ENCODE measurements around the gene SPNS2.
A peak's percentile ranks its signal among the peaks of the same experiment; 100 is the strongest.

Gene SPNS2

GRCh38 chr17:4476017-4476416, 22.7 kb upstream of the SPNS2 start:
- peaks cover 5 to 7% of the 10 kb centered on the region in 2 donors for H3K4me1 Mint-ChIP-seq
- no peak for ATAC-seq (replicated peaks)
- no peak for DNase-seq
- H3K27ac Mint-ChIP-seq, result no peak overlapping the region
- H3K4me3 Mint-ChIP-seq, result no peak overlapping the region
- H3K27me3 Mint-ChIP-seq, result peaks cover 3 to 4% of the 10 kb centered on the region in 2 donors
- no peaks in the 10 kb centered on the region for H3K36me3 Mint-ChIP-seq
- no peaks in the 10 kb centered on the region for H3K9me3 Mint-ChIP-seq

DNA sequence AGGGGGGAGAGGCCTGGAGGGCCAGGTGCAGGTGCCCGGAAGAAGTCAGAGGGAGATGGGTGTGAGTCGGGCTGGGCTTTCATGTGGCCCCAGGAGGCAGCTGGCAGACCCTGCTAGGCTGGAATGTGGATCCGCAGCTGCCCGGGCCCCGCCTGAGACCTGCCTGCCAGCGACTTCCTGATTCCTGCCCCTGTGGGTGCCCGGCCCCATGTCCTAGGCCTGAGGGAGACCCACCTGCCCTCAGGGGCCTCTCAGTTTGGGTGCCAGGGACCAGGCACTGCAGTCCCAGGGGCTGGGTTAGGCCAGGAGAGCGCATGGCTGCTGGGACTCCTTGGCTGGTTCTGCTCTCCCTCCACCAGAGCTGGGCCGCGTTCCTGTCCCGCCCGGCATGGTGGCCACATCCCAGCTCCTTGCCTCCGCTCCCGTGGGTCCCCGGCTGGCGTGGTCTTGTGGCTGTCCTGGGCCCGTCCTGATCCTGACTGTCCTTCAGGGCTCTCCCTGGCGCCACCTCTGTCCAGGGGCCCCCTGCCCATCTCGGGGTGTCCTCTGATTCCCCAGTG, 22.1 kb upstream of the SPNS2 start:
- ATAC-seq (replicated peaks) (no peak), DNase-seq (no peak)
- Mint-ChIP-seq H3K4me3 (no peak overlapping the region), H3K27me3 (peaks cover 8% of the 10 kb centered on the region in 2 donors), H3K9me3 (no peaks in the 10 kb centered on the region), H3K27ac (no peak overlapping the region), H3K36me3 (peaks cover 0 to 2% of the 10 kb centered on the region in 2 donors), H3K4me1 (peaks cover 10 to 11% of the 10 kb centered on the region in 2 donors)

DNA sequence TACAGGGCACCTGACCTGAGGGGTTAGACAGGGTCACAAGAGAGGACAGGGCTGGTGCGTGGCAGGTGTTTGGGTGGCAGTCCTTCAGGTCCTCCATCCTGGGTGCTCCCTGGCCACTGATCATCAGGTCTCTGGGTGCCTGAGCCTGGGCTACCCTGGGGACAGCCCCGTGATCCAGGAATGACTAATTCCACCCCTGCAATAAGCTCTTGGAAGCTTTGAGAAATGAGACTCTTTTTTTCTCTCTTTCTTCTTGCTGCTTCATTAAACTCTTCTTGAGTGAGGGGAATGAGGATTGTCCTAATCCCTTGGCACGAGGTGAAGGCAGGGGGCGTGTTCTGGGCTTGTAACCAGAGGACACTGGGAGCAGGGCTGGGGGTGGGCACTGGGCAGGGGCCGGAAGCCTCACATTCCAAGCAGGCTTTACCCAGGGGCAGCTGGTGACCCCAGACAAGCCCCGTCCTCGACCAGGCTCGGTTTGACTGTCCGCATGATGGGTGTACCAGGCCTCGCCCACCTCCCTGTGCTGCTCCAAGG, 21.4 kb upstream of the SPNS2 start:
- no peaks in the 10 kb centered on the region for H3K9me3 Mint-ChIP-seq
- no peak overlapping the region for H3K27ac Mint-ChIP-seq
- ATAC-seq (replicated peaks) (peak in 1 of 2 donors; percentile 49), DNase-seq (no peak)
- H3K27me3 Mint-ChIP-seq, result peaks cover 8% of the 10 kb centered on the region in 2 donors
- no peak overlapping the region for H3K4me3 Mint-ChIP-seq
- peaks cover 0 to 2% of the 10 kb centered on the region in 2 donors for H3K36me3 Mint-ChIP-seq
- peaks cover 10 to 11% of the 10 kb centered on the region in 2 donors for H3K4me1 Mint-ChIP-seq

- Mint-ChIP-seq H3K9me3 (no peaks in the 10 kb centered on the region), H3K27me3 (peaks cover 8% of the 10 kb centered on the region in 2 donors), H3K4me3 (no peak overlapping the region), H3K27ac (no peak overlapping the region), H3K4me1 (peaks cover 10 to 13% of the 10 kb centered on the region in 2 donors), H3K36me3 (peaks cover 0 to 2% of the 10 kb centered on the region in 2 donors)
- ATAC-seq (replicated peaks), result no peak
- no peak for DNase-seq
These were observed 20.3 kb upstream of the SPNS2 start for GRCh38 chr17:4478318-4478830.

DNA sequence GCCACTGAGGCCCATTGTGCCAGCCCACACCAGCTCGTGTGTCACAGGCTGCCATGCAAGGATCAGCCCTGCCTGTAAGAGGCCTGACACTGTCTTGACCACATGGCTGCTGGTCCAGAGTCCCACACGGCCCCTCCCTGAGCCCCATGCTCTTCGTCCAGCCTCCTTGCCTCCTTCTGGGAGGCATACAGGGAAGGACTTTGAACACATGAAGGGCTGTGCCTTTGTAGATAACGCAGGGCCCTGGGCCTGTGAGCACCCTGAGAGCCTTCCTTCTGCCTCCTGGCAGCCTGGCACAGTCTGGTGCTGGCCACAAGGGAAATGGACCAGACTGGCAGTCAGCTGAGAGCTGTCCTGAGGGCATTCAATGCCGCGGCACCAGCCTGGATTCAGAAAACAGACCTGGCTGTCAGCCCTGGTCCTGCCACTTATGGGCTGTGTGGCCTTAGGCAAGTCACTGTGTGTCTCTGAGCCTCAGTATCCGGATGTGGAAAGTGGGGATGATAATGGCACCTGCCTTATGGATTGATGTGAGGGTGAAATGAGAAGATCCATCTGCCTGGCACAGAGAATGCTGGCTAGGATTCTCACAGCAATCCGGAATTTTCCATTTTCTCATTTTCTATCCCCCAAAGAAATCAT, 19.2 kb upstream of the SPNS2 start:
- Mint-ChIP-seq H3K9me3 (no peaks in the 10 kb centered on the region), H3K4me3 (no peak overlapping the region), H3K4me1 (peaks cover 10 to 13% of the 10 kb centered on the region in 2 donors), H3K36me3 (peaks cover 0 to 2% of the 10 kb centered on the region in 2 donors), H3K27ac (no peak overlapping the region), H3K27me3 (peaks cover 8% of the 10 kb centered on the region in 2 donors)
- DNase-seq, result no peak
- ATAC-seq (replicated peaks), result no peak

DNA sequence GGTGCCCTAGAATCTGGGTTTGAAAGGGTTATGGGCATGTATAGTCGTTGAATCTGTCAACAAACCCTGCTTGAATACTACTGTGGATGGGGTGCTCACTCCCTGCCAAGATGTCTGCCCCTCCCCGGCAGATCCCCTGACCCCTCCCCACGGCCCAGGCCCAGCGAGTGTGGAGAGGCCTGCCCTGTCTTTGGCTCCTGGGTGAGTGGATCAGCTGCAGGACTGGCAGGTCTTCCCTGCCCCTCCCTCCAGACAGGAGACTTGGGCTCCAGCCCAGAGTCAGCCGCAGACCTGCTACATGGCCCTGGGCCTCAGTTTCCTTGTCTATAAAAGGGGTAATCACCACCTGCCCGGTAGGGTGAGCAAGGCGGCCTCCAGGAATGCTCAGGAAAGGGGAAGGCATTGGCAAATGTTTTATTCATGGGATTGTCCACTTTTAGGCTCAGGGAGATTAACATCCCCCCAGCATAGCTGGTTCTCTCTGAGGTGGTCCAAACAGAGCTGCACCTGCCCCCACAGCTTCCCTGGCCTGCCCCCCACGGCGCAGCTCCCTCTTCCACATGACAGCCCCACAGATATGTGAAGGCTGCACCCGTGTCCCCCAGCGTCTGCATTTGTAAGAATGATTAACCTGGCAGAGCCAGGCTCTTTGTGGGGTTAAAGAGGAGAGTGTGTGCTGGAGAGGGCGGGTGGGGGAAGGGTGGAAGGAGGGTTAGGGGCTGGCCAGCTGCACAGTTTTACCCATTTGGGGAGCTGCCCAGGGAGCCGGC, 18.5 kb upstream of the SPNS2 start:
- H3K4me3 Mint-ChIP-seq, result no peak overlapping the region
- H3K4me1 Mint-ChIP-seq, result peaks cover 10 to 18% of the 10 kb centered on the region in 2 donors
- ATAC-seq (replicated peaks), result no peak
- peaks cover 8% of the 10 kb centered on the region in 2 donors for H3K27me3 Mint-ChIP-seq
- no peaks in the 10 kb centered on the region for H3K9me3 Mint-ChIP-seq
- no peak for DNase-seq
- H3K36me3 Mint-ChIP-seq, result peaks cover 0 to 2% of the 10 kb centered on the region in 2 donors
- no peak overlapping the region for H3K27ac Mint-ChIP-seq

- peak; percentile 70 to 71 for ATAC-seq (replicated peaks)
- Mint-ChIP-seq H3K36me3 (peaks cover 0 to 2% of the 10 kb centered on the region in 2 donors), H3K4me3 (peak overlapping the region; percentile 14 to 58), H3K4me1 (peaks cover 18 to 23% of the 10 kb centered on the region in 2 donors), H3K27me3 (peaks cover 8% of the 10 kb centered on the region in 2 donors), H3K9me3 (no peaks in the 10 kb centered on the region), H3K27ac (peak overlapping the region; percentile 34)
- DNase-seq, result no peak
These were observed 17.5 kb upstream of the SPNS2 start for GRCh38 chr17:4480929-4481898.

DNA sequence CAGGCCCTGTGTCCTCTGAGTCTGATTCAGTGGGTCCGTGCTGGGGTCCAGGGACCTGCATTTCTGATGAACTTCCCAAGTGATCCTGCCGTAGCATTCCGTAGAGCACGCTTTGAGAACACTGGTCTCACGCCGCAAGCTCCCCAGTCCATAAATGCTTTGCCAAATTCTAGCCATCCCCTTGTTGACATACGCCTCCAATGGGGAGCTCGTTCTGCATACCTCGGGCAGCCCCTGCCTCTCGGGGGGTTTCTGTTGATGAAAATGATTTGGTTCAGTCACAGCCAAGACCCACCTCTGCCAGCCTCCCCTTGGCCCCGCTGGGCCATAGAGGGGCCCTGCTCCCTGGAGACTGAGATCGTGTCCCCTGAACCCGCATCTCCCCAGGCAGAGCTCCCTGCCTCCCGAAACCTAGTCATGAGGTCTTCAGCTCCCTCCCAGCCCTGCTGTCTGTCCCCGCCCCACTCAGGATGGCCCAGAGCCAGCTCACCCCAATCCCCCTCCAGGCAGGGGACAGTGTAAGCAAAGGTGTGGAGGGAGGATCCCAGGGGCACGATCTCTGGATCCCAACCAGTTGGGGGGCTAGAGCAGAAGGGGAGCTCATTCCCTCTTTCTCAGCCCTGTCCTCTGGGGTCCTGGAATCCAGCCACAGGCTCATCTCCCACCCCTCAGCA, 16.2 kb upstream of the SPNS2 start:
- H3K36me3 Mint-ChIP-seq, result peaks cover 0 to 2% of the 10 kb centered on the region in 2 donors
- peaks cover 4 to 8% of the 10 kb centered on the region in 2 donors for H3K27me3 Mint-ChIP-seq
- no peak overlapping the region for H3K4me3 Mint-ChIP-seq
- DNase-seq (no peak), ATAC-seq (replicated peaks) (no peak)
- no peaks in the 10 kb centered on the region for H3K9me3 Mint-ChIP-seq
- no peak overlapping the region for H3K27ac Mint-ChIP-seq
- peaks cover 24 to 25% of the 10 kb centered on the region in 2 donors for H3K4me1 Mint-ChIP-seq

DNA sequence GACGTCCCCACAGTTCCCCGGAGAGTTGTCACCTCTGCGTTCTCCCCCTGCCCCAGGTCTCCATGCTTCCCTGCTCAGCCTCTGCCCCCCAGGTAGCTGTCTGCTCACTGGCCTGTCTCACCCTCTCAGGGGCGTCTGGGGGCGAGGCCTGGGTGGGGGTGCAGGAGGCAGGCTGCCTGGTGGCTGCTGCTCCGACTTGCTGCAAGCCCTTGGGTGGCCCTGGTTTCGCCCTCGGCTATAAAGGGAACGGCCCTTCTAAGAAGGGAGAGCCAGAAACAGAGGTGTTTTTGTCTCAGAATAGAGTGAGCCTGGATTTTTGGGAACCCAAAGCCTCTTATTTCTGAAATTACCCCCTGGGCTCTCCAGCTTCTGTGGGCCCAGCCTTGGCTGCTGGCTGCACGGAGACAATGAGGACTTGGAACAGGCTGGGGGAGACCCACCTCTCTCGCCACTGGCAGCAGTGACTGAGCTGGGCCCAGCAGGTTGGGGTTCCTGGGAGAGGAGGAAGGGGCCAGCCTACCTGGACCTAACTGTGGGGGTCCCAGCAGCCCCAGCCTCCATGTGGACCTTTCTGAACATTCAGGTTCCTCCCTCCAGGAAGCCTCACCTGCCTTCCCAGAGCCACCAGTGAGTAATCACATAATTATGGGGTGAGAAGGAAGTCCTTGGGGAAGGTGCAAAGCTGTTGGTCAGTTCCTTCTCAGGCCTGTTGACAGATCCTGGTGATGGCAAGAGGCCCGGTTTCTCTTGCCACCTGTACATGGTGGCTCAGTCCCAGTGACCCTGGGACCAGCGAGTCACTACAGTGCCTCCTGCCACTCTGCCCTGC, 15.5 kb upstream of the SPNS2 start:
- Mint-ChIP-seq H3K4me3 (no peak overlapping the region), H3K36me3 (peaks cover 0 to 2% of the 10 kb centered on the region in 2 donors), H3K4me1 (peaks cover 24 to 25% of the 10 kb centered on the region in 2 donors), H3K27me3 (peaks cover 4 to 8% of the 10 kb centered on the region in 2 donors), H3K9me3 (no peaks in the 10 kb centered on the region), H3K27ac (no peak overlapping the region)
- DNase-seq, result no peak
- no peak for ATAC-seq (replicated peaks)

GRCh38 chr17:4485676-4486646, 12.7 kb upstream of the SPNS2 start:
- H3K9me3 Mint-ChIP-seq, result no peaks in the 10 kb centered on the region
- H3K36me3 Mint-ChIP-seq, result peaks cover 0 to 2% of the 10 kb centered on the region in 2 donors

DNA sequence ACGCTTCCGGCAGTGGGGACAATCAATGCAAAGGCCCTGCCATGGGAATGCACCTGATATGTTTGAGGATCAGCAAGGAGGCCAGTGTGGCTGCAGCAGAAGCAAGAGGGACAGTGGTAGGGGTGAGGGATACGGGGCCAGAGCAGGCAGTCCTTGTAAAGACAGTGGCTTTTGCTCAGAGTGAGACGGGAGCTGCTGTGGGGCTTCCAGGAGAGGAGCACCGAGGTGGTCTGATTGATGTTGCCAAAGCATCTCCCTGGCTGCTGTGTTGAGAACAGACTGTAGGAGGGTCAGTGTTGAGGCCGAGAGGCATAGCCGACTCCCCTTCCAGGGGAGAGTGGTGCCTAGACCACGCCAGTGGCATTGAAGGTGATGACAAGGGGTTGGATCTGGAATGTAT, 11.4 kb upstream of the SPNS2 start:
- Mint-ChIP-seq H3K27me3 (no peaks in the 10 kb centered on the region), H3K9me3 (no peaks in the 10 kb centered on the region), H3K27ac (no peak overlapping the region), H3K4me3 (no peak overlapping the region), H3K36me3 (no peaks in the 10 kb centered on the region), H3K4me1 (peaks cover 16 to 17% of the 10 kb centered on the region in 2 donors)
- no peak for ATAC-seq (replicated peaks)
- DNase-seq, result no peak

More at GRCh38 chr17:4485676-4486646, 12.7 kb upstream of the SPNS2 start:
- DNase-seq (no peak), ATAC-seq (replicated peaks) (peak; percentile 78 to 90)
- peak overlapping the region; percentile 81 for H3K27ac Mint-ChIP-seq
- H3K27me3 Mint-ChIP-seq, result peaks cover 4 to 5% of the 10 kb centered on the region in 2 donors
- H3K4me3 Mint-ChIP-seq, result peak overlapping the region; percentile 74 to 80
- H3K4me1 Mint-ChIP-seq, result peaks cover 19 to 21% of the 10 kb centered on the region in 2 donors

Data from stimulated activated naive B cell treated with anti-CD40 and anti-IgM and Interleukin-4, amounts not matched to agents 10 μg/mL and 1 μg/mL and 100 μg/mL, for 72 hours (primary cell).